ENCODE data around the gene HSPG2. TPM values are rescaled to one million over a fixed set of nuclear protein-coding genes. Genes with fewer than 3 reads are reported as not detected.
"Not testable (repeated sequence)": the region's sequence is repeated elsewhere in the genome, so short reads cannot be mapped to it uniquely, and the experiment has no call there.

The HSPG2 gene
- polyA plus RNA-seq, 2 donors: 37.6 to 55.0 TPM

DNA sequence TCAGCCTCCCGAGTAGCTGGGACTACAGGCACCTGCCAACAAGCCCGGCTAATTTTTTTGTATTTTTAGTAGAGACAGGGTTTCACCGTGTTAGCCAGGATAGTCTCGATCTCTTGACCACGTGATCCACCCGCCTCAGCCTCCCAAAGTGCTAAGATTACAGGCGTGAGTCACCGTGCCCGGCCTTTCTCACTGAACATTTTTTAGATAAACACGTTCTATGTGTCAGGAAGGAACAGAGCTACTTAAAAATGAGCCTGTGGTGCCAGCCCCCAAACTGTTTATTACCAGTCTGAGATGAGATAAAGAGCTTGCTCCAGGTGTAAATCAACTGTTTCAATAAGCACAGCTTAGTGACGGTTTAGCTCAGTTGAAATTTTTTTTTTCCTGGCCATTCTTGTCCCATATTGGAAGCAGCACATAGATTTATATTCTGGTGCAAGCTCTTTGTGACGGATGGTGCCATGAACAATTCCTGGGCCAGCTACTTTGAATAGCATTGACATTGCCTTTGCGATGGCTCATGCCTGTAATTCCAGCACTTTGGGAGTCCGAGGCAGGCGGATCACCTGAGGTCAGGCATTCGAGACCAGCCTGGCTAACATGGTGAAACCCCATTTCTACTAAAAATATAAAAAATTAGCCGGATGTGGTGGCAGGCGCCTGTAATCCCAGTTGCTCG lies 6.0 kb upstream of the HSPG2 start:
- H3K36me3 ChIP-seq (ENCODE audit: control insufficient read depth in 2 of 2, insufficient read depth in 2 of 2, low read length in 1 of 2); H3K4me3 ChIP-seq (ENCODE audit: low read depth in 1 of 2, low read length in 2 of 2); H3K4me1 ChIP-seq (ENCODE audit: control insufficient read depth in 2 of 2, insufficient read depth in 2 of 2, low read length in 1 of 2); H3K27me3 ChIP-seq (ENCODE audit: control insufficient read depth in 1 of 2, insufficient read depth in 2 of 2, low read length in 2 of 2); H3K9me3 ChIP-seq (ENCODE audit: control insufficient read depth in 2 of 2, insufficient read depth in 1 of 2, low read depth in 1 of 2, low read length in 1 of 2): not testable (repeated sequence)
- H3K27ac ChIP-seq (ENCODE audit: low read depth in 2 of 2, low read length in 1 of 2): peak overlapping the region; percentile 22 to 58
- WGBS, 2 donors: 65 to 70% methylated on average over 19 of the region's 19 CpGs

DNA sequence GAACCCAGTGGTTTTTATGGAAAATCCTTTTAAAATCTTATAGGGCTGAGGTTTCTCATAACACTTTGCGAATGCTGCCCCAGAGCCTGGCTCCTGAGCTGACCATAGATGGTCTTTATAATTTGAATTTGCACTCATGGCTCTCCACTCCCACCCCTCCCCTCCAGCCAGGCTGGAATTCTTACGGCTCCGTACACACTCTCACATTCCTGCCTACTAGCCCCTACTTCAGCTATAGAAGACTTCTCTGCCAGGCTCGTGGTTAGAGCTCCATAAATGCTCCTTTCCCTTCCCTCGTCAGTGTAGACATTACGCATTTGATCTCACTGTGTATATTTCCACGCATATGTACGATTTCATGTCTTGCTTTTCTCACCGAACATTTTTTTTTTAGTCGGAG lies 5.4 kb upstream of the HSPG2 start:
- peak overlapping the region; percentile 49 to 58 for H3K27ac ChIP-seq (ENCODE audit: low read depth in 2 of 2, low read length in 1 of 2)

DNA sequence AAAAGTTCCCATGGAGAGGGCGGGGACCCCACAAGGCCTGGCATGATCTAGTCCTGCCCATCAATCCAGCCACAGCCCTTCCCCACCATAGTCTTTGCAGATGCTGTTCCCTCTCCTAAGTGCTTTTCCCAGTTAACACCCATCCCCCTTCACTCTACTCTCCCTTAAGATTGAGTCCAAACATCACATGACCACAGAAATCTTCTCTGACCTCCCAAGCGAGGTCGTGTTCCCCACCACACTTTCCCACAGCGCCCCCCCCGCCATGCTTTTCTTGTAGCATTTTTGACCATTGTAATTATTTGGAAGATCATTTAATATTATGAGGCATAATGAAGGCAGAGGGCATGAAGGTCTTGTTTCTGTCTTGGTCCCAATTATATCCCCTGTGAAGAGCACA lies 4.3 kb upstream of the HSPG2 start:
- no peak overlapping the region for H3K4me3 ChIP-seq (ENCODE audit: low read depth in 1 of 2, low read length in 2 of 2)
- H3K27ac ChIP-seq (ENCODE audit: low read depth in 2 of 2, low read length in 1 of 2): peak overlapping the region; percentile 26 to 52
- no peaks in the 10 kb centered on the region for H3K27me3 ChIP-seq (ENCODE audit: control insufficient read depth in 1 of 2, insufficient read depth in 2 of 2, low read length in 2 of 2)
- H3K9me3 ChIP-seq (ENCODE audit: control insufficient read depth in 2 of 2, insufficient read depth in 1 of 2, low read depth in 1 of 2, low read length in 1 of 2): no peaks in the 10 kb centered on the region
- H3K36me3 ChIP-seq (ENCODE audit: control insufficient read depth in 2 of 2, insufficient read depth in 2 of 2, low read length in 1 of 2): no peaks in the 10 kb centered on the region
- WGBS, 2 donors: 79 to 85% methylated on average over 5 of the region's 5 CpGs
- peaks cover 0 to 7% of the 10 kb centered on the region in 2 donors for H3K4me1 ChIP-seq (ENCODE audit: control insufficient read depth in 2 of 2, insufficient read depth in 2 of 2, low read length in 1 of 2)

More for the DNA sequence above, 5.4 kb upstream of the HSPG2 start:
- H3K36me3 ChIP-seq (ENCODE audit: control insufficient read depth in 2 of 2, insufficient read depth in 2 of 2, low read length in 1 of 2): no peaks in the 10 kb centered on the region
- H3K9me3 ChIP-seq (ENCODE audit: control insufficient read depth in 2 of 2, insufficient read depth in 1 of 2, low read depth in 1 of 2, low read length in 1 of 2): no peaks in the 10 kb centered on the region
- H3K27me3 ChIP-seq (ENCODE audit: control insufficient read depth in 1 of 2, insufficient read depth in 2 of 2, low read length in 2 of 2): no peaks in the 10 kb centered on the region
- 78 to 82% methylated on average over 10 of the region's 10 CpGs for WGBS, 2 donors
- peaks cover 0 to 7% of the 10 kb centered on the region in 2 donors for H3K4me1 ChIP-seq (ENCODE audit: control insufficient read depth in 2 of 2, insufficient read depth in 2 of 2, low read length in 1 of 2)
- no peak overlapping the region for H3K4me3 ChIP-seq (ENCODE audit: low read depth in 1 of 2, low read length in 2 of 2)

DNA sequence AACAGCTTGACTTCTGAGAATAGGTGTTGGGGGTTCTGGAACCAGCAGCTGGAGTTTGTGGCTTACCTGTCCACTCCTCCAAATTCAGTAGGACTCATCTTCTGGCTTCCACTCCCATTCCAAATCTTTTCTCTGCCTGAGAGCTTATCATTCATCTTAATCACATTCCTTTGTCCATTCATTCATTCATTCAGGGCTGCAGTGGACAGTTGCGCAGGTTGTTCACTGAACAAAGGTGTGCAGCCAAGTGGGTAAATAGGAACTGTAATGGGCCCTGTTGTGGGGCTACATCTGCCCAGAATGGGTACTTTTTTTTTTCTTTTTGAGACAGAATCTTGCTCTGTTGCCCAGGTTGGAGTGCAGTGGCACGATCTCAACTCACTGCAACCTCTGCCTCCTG lies 3.4 kb upstream of the HSPG2 start:
- H3K36me3 ChIP-seq (ENCODE audit: control insufficient read depth in 2 of 2, insufficient read depth in 2 of 2, low read length in 1 of 2): no peaks in the 10 kb centered on the region
- no peaks in the 10 kb centered on the region for H3K9me3 ChIP-seq (ENCODE audit: control insufficient read depth in 2 of 2, insufficient read depth in 1 of 2, low read depth in 1 of 2, low read length in 1 of 2)
- no peak overlapping the region for H3K4me3 ChIP-seq (ENCODE audit: low read depth in 1 of 2, low read length in 2 of 2)
- peaks cover 0 to 9% of the 10 kb centered on the region in 2 donors for H3K4me1 ChIP-seq (ENCODE audit: control insufficient read depth in 2 of 2, insufficient read depth in 2 of 2, low read length in 1 of 2)
- H3K27ac ChIP-seq (ENCODE audit: low read depth in 2 of 2, low read length in 1 of 2): peak overlapping the region; percentile 32 to 74
- no peaks in the 10 kb centered on the region for H3K27me3 ChIP-seq (ENCODE audit: control insufficient read depth in 1 of 2, insufficient read depth in 2 of 2, low read length in 2 of 2)
- 95 to 100% methylated on average over 2 of the region's 2 CpGs for WGBS, 2 donors

DNA sequence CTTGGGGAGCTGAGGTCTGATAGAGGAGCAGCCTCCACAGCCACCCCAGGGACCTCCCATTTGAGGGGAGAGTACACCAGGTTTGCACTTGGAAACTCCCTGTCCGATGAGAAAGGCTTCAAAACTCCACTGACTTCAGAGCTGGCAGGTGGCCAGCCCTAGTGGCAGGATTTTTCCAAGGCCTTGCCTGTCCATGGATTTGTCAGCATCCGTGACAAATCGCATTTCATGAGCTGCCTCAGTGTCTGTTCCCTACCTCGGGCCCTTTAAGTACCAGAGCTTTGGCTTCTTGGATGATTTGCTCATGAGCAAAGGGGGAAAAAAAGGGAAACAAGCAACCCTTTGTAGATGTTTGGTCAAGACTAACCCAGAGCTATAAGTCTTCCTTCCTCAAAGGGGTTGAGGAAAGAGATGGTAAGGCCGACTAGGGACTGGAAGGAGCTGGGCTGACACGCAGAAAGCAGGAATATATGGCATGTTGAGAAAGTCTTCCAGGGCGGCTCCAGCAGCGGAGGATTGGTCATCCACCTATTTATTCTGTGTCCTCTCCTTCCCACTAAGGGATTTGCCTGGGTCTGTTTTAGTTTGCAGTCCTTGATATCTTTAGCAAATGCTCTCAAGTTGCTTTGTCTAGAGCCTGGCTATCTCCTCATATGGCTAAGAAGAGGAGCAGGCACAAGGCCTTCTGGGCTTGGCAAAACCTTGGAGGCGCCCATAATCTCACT lies 2.7 kb upstream of the HSPG2 start:
- Histone ChIP-seq H3K27ac (ENCODE audit: low read depth in 2 of 2, low read length in 1 of 2) (peak overlapping the region; percentile 74 to 87), H3K9me3 (ENCODE audit: control insufficient read depth in 2 of 2, insufficient read depth in 1 of 2, low read depth in 1 of 2, low read length in 1 of 2) (no peaks in the 10 kb centered on the region), H3K4me3 (ENCODE audit: low read depth in 1 of 2, low read length in 2 of 2) (no peak overlapping the region), H3K4me1 (ENCODE audit: control insufficient read depth in 2 of 2, insufficient read depth in 2 of 2, low read length in 1 of 2) (peaks cover 2 to 13% of the 10 kb centered on the region in 2 donors), H3K36me3 (ENCODE audit: control insufficient read depth in 2 of 2, insufficient read depth in 2 of 2, low read length in 1 of 2) (no peaks in the 10 kb centered on the region), H3K27me3 (ENCODE audit: control insufficient read depth in 1 of 2, insufficient read depth in 2 of 2, low read length in 2 of 2) (no peaks in the 10 kb centered on the region)
- WGBS, 2 donors: 35 to 40% methylated on average over 9 of the region's 9 CpGs

DNA sequence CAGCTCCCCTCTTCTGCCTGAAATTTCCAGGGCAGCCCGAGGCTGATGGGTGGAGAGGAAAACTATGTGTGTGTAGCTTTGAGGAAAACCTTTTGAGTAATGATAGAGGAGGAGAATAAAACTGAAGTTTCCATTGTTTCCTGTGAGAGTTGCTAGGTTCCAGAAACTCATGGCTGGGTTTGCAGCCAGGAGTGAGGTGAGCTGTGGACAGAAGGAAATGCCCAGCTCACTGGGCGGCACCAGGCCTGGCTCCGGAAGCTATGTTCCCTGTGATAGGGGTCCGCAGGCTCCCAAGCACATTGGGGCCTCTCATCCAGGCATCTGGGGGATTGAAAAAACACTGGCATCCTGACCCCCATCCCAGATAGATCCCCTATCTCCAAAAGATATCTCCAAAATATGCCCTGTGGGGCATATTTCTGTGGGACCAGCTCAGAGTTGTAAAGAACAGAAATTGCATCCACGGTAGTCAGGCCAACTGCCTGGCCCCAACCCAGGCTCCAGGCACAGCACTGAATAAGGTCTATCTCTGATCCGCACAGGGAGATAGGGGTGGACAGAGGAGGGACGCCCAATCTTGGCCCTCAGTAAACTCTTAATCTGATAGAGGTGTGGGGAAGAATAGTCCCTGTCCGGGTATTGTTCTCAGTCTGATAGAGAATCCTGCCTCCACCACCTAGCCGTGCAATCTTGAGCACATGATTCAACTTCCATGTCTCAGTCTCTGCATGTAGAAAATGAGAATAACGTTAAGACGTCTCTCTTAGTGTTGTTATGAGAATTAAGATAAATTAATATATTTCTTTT lies 1.8 kb upstream of the HSPG2 start:
- peaks cover 2 to 16% of the 10 kb centered on the region in 2 donors for H3K4me1 ChIP-seq (ENCODE audit: control insufficient read depth in 2 of 2, insufficient read depth in 2 of 2, low read length in 1 of 2)
- H3K9me3 ChIP-seq (ENCODE audit: control insufficient read depth in 2 of 2, insufficient read depth in 1 of 2, low read depth in 1 of 2, low read length in 1 of 2): no peaks in the 10 kb centered on the region
- no peaks in the 10 kb centered on the region for H3K27me3 ChIP-seq (ENCODE audit: control insufficient read depth in 1 of 2, insufficient read depth in 2 of 2, low read length in 2 of 2)
- no peaks in the 10 kb centered on the region for H3K36me3 ChIP-seq (ENCODE audit: control insufficient read depth in 2 of 2, insufficient read depth in 2 of 2, low read length in 1 of 2)
- peak overlapping the region; percentile 87 to 89 for H3K27ac ChIP-seq (ENCODE audit: low read depth in 2 of 2, low read length in 1 of 2)
- WGBS, 2 donors: 53 to 59% methylated on average over 11 of the region's 11 CpGs
- H3K4me3 ChIP-seq (ENCODE audit: low read depth in 1 of 2, low read length in 2 of 2): no peak overlapping the region

DNA sequence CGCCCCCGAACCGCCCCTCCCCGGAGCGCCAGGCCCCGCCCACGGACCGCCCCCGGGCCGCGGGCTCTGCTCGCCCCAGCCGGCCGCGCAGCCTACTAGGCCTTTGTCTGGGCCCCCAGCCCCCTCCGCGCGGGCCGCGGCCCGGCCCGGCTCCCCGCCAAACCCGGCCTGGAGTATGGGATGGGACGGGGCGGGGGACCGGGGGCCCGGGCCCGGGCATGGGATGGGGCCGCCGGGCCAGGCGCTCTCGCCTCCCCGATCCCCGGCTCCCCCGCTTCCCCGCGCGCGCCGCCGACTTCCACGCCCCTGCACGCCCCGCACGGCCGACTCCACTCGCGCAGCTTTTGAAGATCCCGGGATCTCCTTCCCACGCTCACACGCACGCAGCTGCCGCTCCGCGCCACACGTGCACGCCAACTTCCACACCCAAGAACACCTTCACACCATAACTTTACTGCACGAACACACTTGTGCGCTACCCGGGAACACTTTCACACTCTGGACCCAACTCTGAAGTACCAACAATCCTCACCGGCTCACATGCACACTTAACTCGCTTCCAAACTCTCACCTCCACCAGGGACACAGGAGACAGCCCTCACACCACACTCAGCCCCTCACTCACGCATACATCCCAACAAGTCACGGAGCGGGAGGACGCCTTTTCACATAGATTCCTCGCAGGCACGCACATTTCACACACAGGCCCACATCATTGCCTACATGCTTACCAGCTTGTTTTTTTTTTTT lies 437 bp upstream of the HSPG2 start:
- no peaks in the 10 kb centered on the region for H3K36me3 ChIP-seq (ENCODE audit: control insufficient read depth in 2 of 2, insufficient read depth in 2 of 2, low read length in 1 of 2)
- H3K27ac ChIP-seq (ENCODE audit: low read depth in 2 of 2, low read length in 1 of 2): peak overlapping the region; percentile 87 to 89
- H3K4me1 ChIP-seq (ENCODE audit: control insufficient read depth in 2 of 2, insufficient read depth in 2 of 2, low read length in 1 of 2): peaks cover 6 to 23% of the 10 kb centered on the region in 2 donors
- no peaks in the 10 kb centered on the region for H3K9me3 ChIP-seq (ENCODE audit: control insufficient read depth in 2 of 2, insufficient read depth in 1 of 2, low read depth in 1 of 2, low read length in 1 of 2)
- H3K27me3 ChIP-seq (ENCODE audit: control insufficient read depth in 1 of 2, insufficient read depth in 2 of 2, low read length in 2 of 2): no peaks in the 10 kb centered on the region
- peak overlapping the region; percentile 30 to 72 for H3K4me3 ChIP-seq (ENCODE audit: low read depth in 1 of 2, low read length in 2 of 2)
- WGBS, 2 donors: 8 to 11% methylated on average over 44 to 69 of the region's 69 CpGs

DNA sequence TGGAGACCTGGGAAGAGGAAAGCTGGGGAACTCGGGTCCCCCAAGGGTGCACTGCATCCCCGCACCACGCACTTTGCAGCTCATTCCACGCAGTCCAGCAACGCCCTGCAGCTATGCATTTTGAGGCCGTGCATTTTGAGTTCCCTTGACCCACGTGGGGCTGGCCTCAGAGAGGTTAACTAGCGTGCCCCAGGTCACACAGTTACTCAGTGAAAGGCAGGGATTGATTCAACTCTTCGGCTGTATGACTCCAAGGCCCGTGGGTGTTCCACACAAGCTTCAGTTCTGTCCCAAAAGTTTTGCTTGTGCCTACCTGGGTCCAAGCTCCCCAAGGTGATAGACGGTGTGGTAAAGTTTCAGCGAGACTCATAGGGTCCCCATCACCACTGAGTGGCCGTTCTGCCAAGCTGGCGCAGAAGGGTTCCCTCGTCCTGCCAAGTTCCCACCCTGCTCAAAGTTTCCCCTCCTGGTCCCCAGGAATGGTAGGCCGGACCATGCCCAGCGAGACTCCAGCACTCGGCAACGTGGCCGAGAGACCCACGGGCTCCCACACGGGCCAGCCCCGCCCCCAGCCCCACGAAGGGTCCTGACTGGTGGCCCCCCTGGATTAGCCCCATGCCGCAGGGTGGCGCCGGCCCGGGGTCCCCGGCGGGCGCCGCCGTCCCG lies 611 bp downstream of the HSPG2 start:
- H3K4me3 ChIP-seq (ENCODE audit: low read depth in 1 of 2, low read length in 2 of 2): peak overlapping the region; percentile 62 to 72
- no peaks in the 10 kb centered on the region for H3K36me3 ChIP-seq (ENCODE audit: control insufficient read depth in 2 of 2, insufficient read depth in 2 of 2, low read length in 1 of 2)
- H3K27me3 ChIP-seq (ENCODE audit: control insufficient read depth in 1 of 2, insufficient read depth in 2 of 2, low read length in 2 of 2): no peaks in the 10 kb centered on the region
- H3K9me3 ChIP-seq (ENCODE audit: control insufficient read depth in 2 of 2, insufficient read depth in 1 of 2, low read depth in 1 of 2, low read length in 1 of 2): no peaks in the 10 kb centered on the region
- 4 to 12% methylated on average over 29 to 34 of the region's 34 CpGs for WGBS, 2 donors
- H3K27ac ChIP-seq (ENCODE audit: low read depth in 2 of 2, low read length in 1 of 2): peak overlapping the region; percentile 87 to 90
- peaks cover 6 to 21% of the 10 kb centered on the region in 2 donors for H3K4me1 ChIP-seq (ENCODE audit: control insufficient read depth in 2 of 2, insufficient read depth in 2 of 2, low read length in 1 of 2)

All from esophagus (tissue), 2 donors.